ENCODE results near the gene ALK. TPM values are rescaled to one million over a fixed set of nuclear protein-coding genes. Genes with fewer than 3 reads are reported as not detected.

The ALK gene
- polyA plus RNA-seq, 3 donors, result not detected

DNA sequence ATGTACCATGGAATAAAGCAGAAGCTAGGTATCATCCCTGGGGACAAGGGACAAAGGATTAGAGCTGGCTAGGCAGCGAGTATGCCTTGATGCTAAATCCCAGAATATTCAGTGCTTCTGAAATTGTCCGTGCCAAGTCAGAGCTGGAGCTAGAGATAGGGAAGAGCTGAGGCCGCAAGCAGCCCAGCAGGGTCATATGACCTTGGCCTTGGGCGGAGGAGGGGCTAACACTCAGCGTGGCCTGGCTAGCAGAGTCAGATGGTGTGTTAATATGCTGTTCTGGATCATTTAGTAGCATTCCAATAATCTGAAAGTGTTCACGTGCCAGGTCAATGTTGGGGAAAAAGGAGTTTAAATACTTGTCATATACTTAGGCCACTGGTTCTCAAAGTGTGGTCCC, 431.3 kb downstream of the ALK start:
- Histone ChIP-seq H3K27me3 (ENCODE audit: control insufficient read depth in 2 of 2, insufficient read depth in 2 of 2, low read length in 2 of 2) (no peaks in the 10 kb centered on the region), H3K9ac (ENCODE audit: insufficient read depth, low read length, poor library complexity, severe bottlenecking) (no peak overlapping the region), H3K79me2 (ENCODE audit: insufficient read depth, low read length) (no peaks in the 10 kb centered on the region), H3K4me3 (replicated peaks in 1 of 3; ENCODE audit: low read depth in 2 of 3, low read length in 3 of 3) (no peak overlapping the region), H3K36me3 (replicated peaks in 1 of 2; ENCODE audit: control insufficient read depth in 1 of 2, insufficient read depth in 2 of 2, low read length in 2 of 2) (no peaks in the 10 kb centered on the region), H3K4me2 (replicated peaks; ENCODE audit: extremely low read depth, low read length, poor library complexity, severe bottlenecking) (no peak overlapping the region), H2AFZ (ENCODE audit: insufficient read depth, low read depth, low read length, poor library complexity, severe bottlenecking) (no peak overlapping the region), H3K9me3 (replicated peaks in 1 of 2; ENCODE audit: control insufficient read depth in 1 of 2, insufficient read depth in 1 of 2, low read length in 2 of 2) (no peaks in the 10 kb centered on the region), H3K4me1 (ENCODE audit: control insufficient read depth in 1 of 2, insufficient read depth in 2 of 2, low read length in 2 of 2) (peaks cover under 1 to 2% of the 10 kb centered on the region in 2 donors), H4K20me1 (ENCODE audit: insufficient read depth, low read length) (no peaks in the 10 kb centered on the region), H3K27ac (ENCODE audit: low read depth in 1 of 2, low read length in 2 of 2) (no peak overlapping the region)
- Mint-ChIP-seq H3K27me3 (ENCODE audit: low read depth in 3 of 3) (peaks cover 0 to 2% (median 1%) of the 10 kb centered on the region in 3 donors), H3K9me3 (peaks cover 0 to 3% (median 0%) of the 10 kb centered on the region in 7 donors), H3K4me1 (peaks cover under 1% of the 10 kb centered on the region), H3K36me3 (no peaks in the 10 kb centered on the region), H3K4me3 (no peak overlapping the region), H3K27ac (no peak overlapping the region)
- 96% methylated on average over 5 of the region's 6 CpGs for WGBS (ENCODE audit: insufficient coverage)
- intact Hi-C loops (cut with micrococcal nuclease), result no loop called here
- no peak for DNase-seq
- TF ChIP-seq, protein P1, sequence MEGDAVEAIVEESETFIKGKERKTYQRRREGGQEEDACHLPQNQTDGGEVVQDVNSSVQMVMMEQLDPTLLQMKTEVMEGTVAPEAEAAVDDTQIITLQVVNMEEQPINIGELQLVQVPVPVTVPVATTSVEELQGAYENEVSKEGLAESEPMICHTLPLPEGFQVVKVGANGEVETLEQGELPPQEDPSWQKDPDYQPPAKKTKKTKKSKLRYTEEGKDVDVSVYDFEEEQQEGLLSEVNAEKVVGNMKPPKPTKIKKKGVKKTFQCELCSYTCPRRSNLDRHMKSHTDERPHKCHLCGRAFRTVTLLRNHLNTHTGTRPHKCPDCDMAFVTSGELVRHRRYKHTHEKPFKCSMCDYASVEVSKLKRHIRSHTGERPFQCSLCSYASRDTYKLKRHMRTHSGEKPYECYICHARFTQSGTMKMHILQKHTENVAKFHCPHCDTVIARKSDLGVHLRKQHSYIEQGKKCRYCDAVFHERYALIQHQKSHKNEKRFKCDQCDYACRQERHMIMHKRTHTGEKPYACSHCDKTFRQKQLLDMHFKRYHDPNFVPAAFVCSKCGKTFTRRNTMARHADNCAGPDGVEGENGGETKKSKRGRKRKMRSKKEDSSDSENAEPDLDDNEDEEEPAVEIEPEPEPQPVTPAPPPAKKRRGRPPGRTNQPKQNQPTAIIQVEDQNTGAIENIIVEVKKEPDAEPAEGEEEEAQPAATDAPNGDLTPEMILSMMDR (IDR thresholded peaks at IDR 0.05), result no peak

GRCh38 chr2:29489568-29489967, 431.8 kb downstream of the ALK start:
- H3K4me1 Mint-ChIP-seq, result no peaks in the 10 kb centered on the region
- Histone ChIP-seq H3K36me3 (replicated peaks in 1 of 2; ENCODE audit: control insufficient read depth in 1 of 2, insufficient read depth in 2 of 2, low read length in 2 of 2) (no peaks in the 10 kb centered on the region), H3K9me3 (replicated peaks in 1 of 2; ENCODE audit: control insufficient read depth in 1 of 2, insufficient read depth in 1 of 2, low read length in 2 of 2) (no peaks in the 10 kb centered on the region), H3K27ac (ENCODE audit: low read depth in 1 of 2, low read length in 2 of 2) (no peak overlapping the region), H3K4me2 (replicated peaks; ENCODE audit: extremely low read depth, low read length, poor library complexity, severe bottlenecking) (no peak overlapping the region), H3K4me3 (replicated peaks in 1 of 3; ENCODE audit: low read depth in 2 of 3, low read length in 3 of 3) (no peak overlapping the region), H3K79me2 (ENCODE audit: insufficient read depth, low read length) (no peaks in the 10 kb centered on the region), H2AFZ (ENCODE audit: insufficient read depth, low read depth, low read length, poor library complexity, severe bottlenecking) (no peak overlapping the region), H3K4me1 (ENCODE audit: control insufficient read depth in 1 of 2, insufficient read depth in 2 of 2, low read length in 2 of 2) (no peaks in the 10 kb centered on the region), H4K20me1 (ENCODE audit: insufficient read depth, low read length) (no peaks in the 10 kb centered on the region), H3K9ac (ENCODE audit: insufficient read depth, low read length, poor library complexity, severe bottlenecking) (no peak overlapping the region), H3K27me3 (ENCODE audit: control insufficient read depth in 2 of 2, insufficient read depth in 2 of 2, low read length in 2 of 2) (no peaks in the 10 kb centered on the region)
- no peak overlapping the region for H3K27ac Mint-ChIP-seq
- peaks cover 0 to 2% (median 1%) of the 10 kb centered on the region in 3 donors for H3K27me3 Mint-ChIP-seq (ENCODE audit: low read depth in 3 of 3)
- intact Hi-C loops (cut with micrococcal nuclease), result no loop called here
- no peak overlapping the region for H3K4me3 Mint-ChIP-seq
- WGBS (ENCODE audit: insufficient coverage), result 89% methylated on average over 1 of the region's 1 CpG
- TF ChIP-seq, protein P1 (IDR thresholded peaks at IDR 0.05), result no peak
- H3K36me3 Mint-ChIP-seq, result no peaks in the 10 kb centered on the region
- H3K9me3 Mint-ChIP-seq, result peaks cover 0 to 3% (median 0%) of the 10 kb centered on the region in 7 donors
- DNase-seq, result no peak

All from CD14-positive monocyte (primary cell).